B cell (primary cell): ENCODE results near the gene PLEKHA7. TPM values are rescaled to one million over a fixed set of nuclear protein-coding genes. Genes with fewer than 3 reads are reported as not detected.

ENCODE experiments used
- ATAC-seq: fragments of 200-7000 bp; cut with Tn5 transposase; one replicate; pipeline ENCODE4 v1.10.0; 2021; ENCODE audit warnings: low read depth, mild to moderate bottlenecking, moderate number of reproducible peaks, moderate library complexity
- CTCF ChIA-PET: fragments of 350-600 bp; sonication (Branson Sonifier 250); formaldehyde crosslinking; loops from one replicate; lab custom pipeline; 2021; ENCODE audit warnings: antibody characterized with exemption, inconsistent platforms; lab: Charles Lee
- POLR2A ChIA-PET: fragments of 350-600 bp; sonication (Branson Sonifier 250); formaldehyde crosslinking; loops from one replicate; lab custom pipeline; 2021; ENCODE audit warnings: antibody characterized with exemption; lab: Charles Lee
- DNase-seq: peaks from one replicate; pipeline ENCODE4 v3.0.0; 2013
- H2AFZ ChIP-seq: 2 replicates; pipeline ENCODE4 v1.6.1; 2012; ENCODE audit warnings: mild to moderate bottlenecking, low read depth, low read length; ENCODE audit not compliant: insufficient read depth, poor library complexity, severe bottlenecking
- H3K27ac ChIP-seq, 2 donors: 1 replicate in 1 of 2; 2 replicates in 1 of 2; pipeline ENCODE4 v1.5.1; 2012 to 2013; ENCODE audit warnings: low read length in 2 of 2, mild to moderate bottlenecking in 2 of 2, moderate library complexity in 1 of 2
- H3K27me3 ChIP-seq, 4 experiments: fragments of 200-600 bp in 1 of 4; sonication (generic) in 1 of 4; replicated peaks in 1 of 4; 1 replicate in 2 of 4; 2 replicates in 2 of 4; pipeline versions ENCODE4 v1.6.1 to v1.7.0; 2013 to 2016; ENCODE audit warnings: low read length in 3 of 4, mild to moderate bottlenecking in 2 of 4, mixed read lengths in 1 of 4, moderate library complexity in 1 of 4; ENCODE audit not compliant: insufficient read depth in 4 of 4, control insufficient read depth in 3 of 4; ENCODE audit errors: control extremely low read depth in 1 of 4
- H3K36me3 ChIP-seq, 2 experiments: replicated peaks in 1 of 2; 1 replicate in 1 of 2; 2 replicates in 1 of 2; pipeline versions ENCODE4 v1.6.1 to v1.7.1; 2013; ENCODE audit warnings: low read length in 1 of 2; ENCODE audit not compliant: insufficient read depth in 2 of 2, control insufficient read depth in 1 of 2; ENCODE audit errors: control extremely low read depth in 1 of 2, extremely low read depth in 1 of 2
- H3K4me1 ChIP-seq, 2 donors: fragments of 200-600 bp in 1 of 2; sonication (generic) in 1 of 2; 1 replicate in 1 of 2; 2 replicates in 1 of 2; pipeline versions ENCODE4 v1.5.1 to v1.6.1; 2013 to 2017; ENCODE audit warnings: low read length in 2 of 2; ENCODE audit not compliant: control insufficient read depth in 2 of 2, insufficient read depth in 2 of 2
- H3K4me2 ChIP-seq: replicated peaks from 2 replicates; pipeline ENCODE3; 2012; ENCODE audit warnings: mild to moderate bottlenecking, low read depth, low read length; ENCODE audit not compliant: poor library complexity, severe bottlenecking
- H3K4me3 ChIP-seq, 5 experiments: fragments of 200-600 bp in 1 of 5; sonication (generic) in 1 of 5; 1 replicate in 3 of 5; 2 replicates in 2 of 5; pipeline versions ENCODE4 v1.5.1 to v1.7.0; 2011 to 2016; ENCODE audit warnings: low read length in 4 of 5, mild to moderate bottlenecking in 4 of 5, low read depth in 2 of 5, control low read depth in 1 of 5, moderate library complexity in 1 of 5; ENCODE audit not compliant: insufficient read depth in 1 of 5; ENCODE audit errors: control extremely low read depth in 1 of 5, extremely low read depth in 1 of 5
- H3K79me2 ChIP-seq: fragments of 200-600 bp; sonication (generic); one replicate; pipeline ENCODE4 v1.6.0; 2016; ENCODE audit warnings: low read length; ENCODE audit not compliant: control insufficient read depth, insufficient read depth
- H3K9ac ChIP-seq: fragments of 200-600 bp; sonication (generic); 2 replicates; pipeline ENCODE4 v1.6.1; 2017; ENCODE audit warnings: mild to moderate bottlenecking, low read length, moderate library complexity
- H3K9me3 ChIP-seq, 3 donors: one replicate each; pipeline versions ENCODE4 v1.6.1 to v1.7.1; 2013; ENCODE audit warnings: low read length in 2 of 3; ENCODE audit not compliant: control insufficient read depth in 2 of 3, insufficient read depth in 1 of 3; ENCODE audit errors: control extremely low read depth in 1 of 3
- H4K20me1 ChIP-seq: 2 replicates; pipeline ENCODE4 v1.6.0; 2012; ENCODE audit warnings: mild to moderate bottlenecking, low read length; ENCODE audit not compliant: insufficient read depth, control insufficient read depth, poor library complexity, severe bottlenecking
- H3K27ac Mint-ChIP-seq: one replicate; pipeline ENCODE4 v1.8.0; 2021; ENCODE audit warnings: mixed read lengths
- H3K27me3 Mint-ChIP-seq: one replicate; pipeline ENCODE4 v1.8.0; 2021; ENCODE audit warnings: mixed read lengths
- H3K4me1 Mint-ChIP-seq: one replicate; pipeline ENCODE4 v1.8.0; 2021; ENCODE audit warnings: mixed read lengths
- H3K4me3 Mint-ChIP-seq: one replicate; pipeline ENCODE4 v1.8.0; 2021; ENCODE audit warnings: mixed read lengths
- H3K9me3 Mint-ChIP-seq: one replicate; pipeline ENCODE4 v1.8.0; 2022; ENCODE audit warnings: mixed read lengths; ENCODE audit not compliant: insufficient read depth
- EZH2 ChIP-seq: IDR thresholded peaks from 2 replicates; pipeline ENCODE4 v1.6.1; 2012; ENCODE audit warnings: borderline replicate concordance, low read depth, mild to moderate bottlenecking, moderate library complexity, low read length; ENCODE audit not compliant: insufficient read depth, poor library complexity, severe bottlenecking
- WGBS: methylation state at CpG from one replicate; pipeline ENCODE4 v1.1.5; 2013; ENCODE audit warnings: missing lambda C conversion rate; ENCODE audit not compliant: insufficient coverage; 5-methylcytosine and 5-hydroxymethylcytosine counted together
- intact Hi-C: fragments of 100-400 bp; cut with micrococcal nuclease; formaldehyde crosslinking; loops from one replicate; pipeline ENCODE4 v1.10.0; 2022
- polyA plus RNA-seq: library from polyadenylated mRNA; depleted of rRNA; stranded (reverse); fragments of >200 nt; gene quantifications from 2 replicates; pipeline ENCODE4 v1.2.3, GENCODE V29; 2012
- total RNA-seq, 2 donors: library from RNA; stranded (reverse); fragments of 120-200 nt in 1 of 2; gene quantifications; 1 replicate in 1 of 2; 2 replicates in 1 of 2; pipeline versions ENCODE4 v1.2.3 to v1.2.4, GENCODE V29; 2013 to 2022
- TF ChIP-seq, protein P1 (sequence below): fragments of 200-600 bp; IDR thresholded peaks from one replicate; pipeline ENCODE4 v1.8.0; 2022; ENCODE audit warnings: antibody characterized with exemption, mild to moderate bottlenecking

Gene PLEKHA7
- total and polyA plus RNA-seq, 2 donors (not counting 1 experiment from before 2014, with no cell fraction given): 1.7 to 8.2 TPM

DNA sequence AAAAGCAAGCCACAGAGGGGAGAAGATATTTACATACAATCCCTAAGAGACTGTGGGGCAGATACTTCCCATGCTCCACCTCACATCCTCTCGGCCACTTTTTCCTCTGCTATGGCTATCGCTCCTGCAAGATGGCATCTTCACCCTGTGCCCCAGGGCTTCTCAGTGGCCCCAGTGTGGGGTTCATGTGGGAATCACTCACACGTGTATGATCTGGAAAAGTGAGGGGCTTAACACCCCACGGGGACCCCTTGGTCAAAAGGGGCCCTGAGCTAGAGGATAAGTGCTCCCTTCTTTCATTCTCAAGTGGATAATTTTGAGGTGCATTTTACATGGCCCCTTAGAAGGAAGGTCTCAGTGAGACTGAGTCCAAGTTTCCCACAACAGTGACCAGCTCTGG, 247.1 kb downstream of the PLEKHA7 start:
- no peaks in the 10 kb centered on the region for H3K4me1 Mint-ChIP-seq
- H3K4me1 ChIP-seq: no peaks in the 10 kb centered on the region
- no peak overlapping the region for H3K4me2 ChIP-seq
- no peaks in the 10 kb centered on the region for H3K9me3 ChIP-seq
- POLR2A ChIA-PET: no interaction called here
- no peak overlapping the region for H2AFZ ChIP-seq
- no peak overlapping the region for H3K27ac ChIP-seq
- CTCF ChIA-PET: interaction anchor here (3.7 kb wide), 1 partner anchor 19 kb away, joined by 11 read pairs; no protein-coding TSS in a partner anchor
- no peak for ATAC-seq
- no peak overlapping the region for H3K4me3 Mint-ChIP-seq
- H3K36me3 ChIP-seq: no peaks in the 10 kb centered on the region
- intact Hi-C loops: no loop called here
- H3K79me2 ChIP-seq: no peaks in the 10 kb centered on the region
- no peak for DNase-seq
- no peaks in the 10 kb centered on the region for H3K9me3 Mint-ChIP-seq
- H3K27ac Mint-ChIP-seq: no peak overlapping the region
- H3K4me3 ChIP-seq: no peak overlapping the region
- no peaks in the 10 kb centered on the region for H3K27me3 ChIP-seq
- TF ChIP-seq EZH2: no peak
- TF ChIP-seq, protein P1, sequence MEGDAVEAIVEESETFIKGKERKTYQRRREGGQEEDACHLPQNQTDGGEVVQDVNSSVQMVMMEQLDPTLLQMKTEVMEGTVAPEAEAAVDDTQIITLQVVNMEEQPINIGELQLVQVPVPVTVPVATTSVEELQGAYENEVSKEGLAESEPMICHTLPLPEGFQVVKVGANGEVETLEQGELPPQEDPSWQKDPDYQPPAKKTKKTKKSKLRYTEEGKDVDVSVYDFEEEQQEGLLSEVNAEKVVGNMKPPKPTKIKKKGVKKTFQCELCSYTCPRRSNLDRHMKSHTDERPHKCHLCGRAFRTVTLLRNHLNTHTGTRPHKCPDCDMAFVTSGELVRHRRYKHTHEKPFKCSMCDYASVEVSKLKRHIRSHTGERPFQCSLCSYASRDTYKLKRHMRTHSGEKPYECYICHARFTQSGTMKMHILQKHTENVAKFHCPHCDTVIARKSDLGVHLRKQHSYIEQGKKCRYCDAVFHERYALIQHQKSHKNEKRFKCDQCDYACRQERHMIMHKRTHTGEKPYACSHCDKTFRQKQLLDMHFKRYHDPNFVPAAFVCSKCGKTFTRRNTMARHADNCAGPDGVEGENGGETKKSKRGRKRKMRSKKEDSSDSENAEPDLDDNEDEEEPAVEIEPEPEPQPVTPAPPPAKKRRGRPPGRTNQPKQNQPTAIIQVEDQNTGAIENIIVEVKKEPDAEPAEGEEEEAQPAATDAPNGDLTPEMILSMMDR: no peak
- H3K9ac ChIP-seq: no peak overlapping the region
- 87% methylated on average over 3 of the region's 4 CpGs for WGBS
- H3K27me3 Mint-ChIP-seq: peaks cover 7% of the 10 kb centered on the region
- no peaks in the 10 kb centered on the region for H4K20me1 ChIP-seq

DNA sequence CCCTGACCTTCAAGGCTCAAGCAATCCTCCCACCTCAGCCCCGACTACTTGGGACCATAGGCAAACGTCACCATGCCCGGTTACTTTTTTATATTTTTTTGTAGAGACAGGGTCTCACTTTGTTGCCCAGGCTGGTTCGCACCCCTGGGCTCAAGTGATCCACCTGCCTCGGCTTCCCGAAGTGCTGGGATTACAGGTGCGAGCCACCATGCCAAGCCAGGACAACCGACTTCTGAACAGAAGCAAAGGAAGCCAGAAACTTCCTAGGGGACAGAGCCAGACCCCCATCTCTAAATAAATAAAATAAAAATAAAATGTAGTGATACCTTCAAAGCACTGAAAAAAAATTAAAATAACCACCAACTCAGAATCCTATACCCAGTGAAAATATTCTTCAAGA, 249.3 kb downstream of the PLEKHA7 start:
- WGBS: 96% methylated on average over 4 of the region's 8 CpGs
- Histone ChIP-seq H3K4me2 (no peak overlapping the region), H3K36me3 (no peaks in the 10 kb centered on the region), H3K4me1 (no peaks in the 10 kb centered on the region), H3K4me3 (no peak overlapping the region), H3K9me3 (no peaks in the 10 kb centered on the region), H4K20me1 (no peaks in the 10 kb centered on the region), H3K79me2 (no peaks in the 10 kb centered on the region), H2AFZ (no peak overlapping the region), H3K27me3 (no peaks in the 10 kb centered on the region), H3K9ac (no peak overlapping the region), H3K27ac (no peak overlapping the region)
- Mint-ChIP-seq H3K4me1 (peaks cover 3% of the 10 kb centered on the region), H3K27me3 (peaks cover 7% of the 10 kb centered on the region), H3K27ac (no peak overlapping the region), H3K4me3 (no peak overlapping the region), H3K9me3 (no peaks in the 10 kb centered on the region)
- no peak for ATAC-seq
- intact Hi-C loops: no loop called here
- POLR2A ChIA-PET: no interaction called here
- CTCF ChIA-PET: interaction anchor here (3.7 kb wide), 1 partner anchor 22 kb away, joined by 11 read pairs; no protein-coding TSS in a partner anchor
- TF ChIP-seq, protein P1: no peak
- no peak for TF ChIP-seq EZH2
- DNase-seq: no peak
